HepG2 (cell line): ENCODE data around the gene C11orf71.

ENCODE experiments used
- NBN ChIP-seq: fragments of 450-650 bp; conservative IDR thresholded peaks from 2 replicates; pipeline ENCODE4 v1.6.1; 2017
- PHF20 ChIP-seq: sonication (generic); formaldehyde crosslinking; IDR thresholded peaks from 2 replicates; pipeline ENCODE4 v1.5.0; 2020; ENCODE audit warnings: mild to moderate bottlenecking, missing genetic modification reagents
- POLR2A ChIP-seq, 2 experiments: IDR thresholded peaks; 2 replicates each; pipeline ENCODE4 v1.6.1; 2011; ENCODE audit warnings: low read depth in 2 of 2, low read length in 2 of 2, mild to moderate bottlenecking in 1 of 2, moderate library complexity in 1 of 2; ENCODE audit not compliant: insufficient read depth in 1 of 2
- POLR2G ChIP-seq: fragments of 200-400 bp; formaldehyde crosslinking; IDR thresholded peaks from 2 replicates; pipeline ENCODE4 v1.6.1; 2018; ENCODE audit warnings: mild to moderate bottlenecking, low read depth, low read length, moderate library complexity
- SMARCE1 ChIP-seq: fragments of 450-650 bp; IDR thresholded peaks from 2 replicates; pipeline ENCODE4 v1.6.1; 2017; ENCODE audit warnings: borderline replicate concordance
- SMC3 ChIP-seq: IDR thresholded peaks from 2 replicates; pipeline ENCODE4 v1.6.1; 2011; ENCODE audit warnings: low read length, improper control_type of control experiment
- XBP1 ChIP-seq: sonication (generic); formaldehyde crosslinking; IDR thresholded peaks from 2 replicates; pipeline ENCODE4 v1.5.0; 2020; ENCODE audit warnings: missing genetic modification reagents
- TF ChIP-seq, protein P1 (sequence below): sonication (generic); formaldehyde crosslinking; IDR thresholded peaks from 2 replicates; pipeline ENCODE4 v1.9.0; 2021; ENCODE audit warnings: missing genetic modification reagents, mild to moderate bottlenecking, borderline replicate concordance
- TF ChIP-seq, protein P2 (sequence below): sonication (generic); formaldehyde crosslinking; IDR thresholded peaks from 2 replicates; pipeline ENCODE4 v1.5.0; 2020; ENCODE audit warnings: mild to moderate bottlenecking, missing genetic modification reagents, moderate library complexity
- TF ChIP-seq, protein P3 (sequence below): sonication (generic); formaldehyde crosslinking; IDR thresholded peaks from 2 replicates; pipeline ENCODE4 v1.4.0; 2020; ENCODE audit warnings: missing genetic modification reagents, mild to moderate bottlenecking, borderline replicate concordance
- TF ChIP-seq, protein P4 (sequence below): IDR thresholded peaks from 2 replicates; pipeline ENCODE4 v1.6.1; 2012; ENCODE audit warnings: low read depth, low read length, improper control_type of control experiment
- TF ChIP-seq, protein P5 (sequence below): sonication (generic); formaldehyde crosslinking; IDR thresholded peaks from 2 replicates; pipeline ENCODE4 v1.4.0; 2020; ENCODE audit warnings: missing genetic modification reagents, borderline replicate concordance

DNA sequence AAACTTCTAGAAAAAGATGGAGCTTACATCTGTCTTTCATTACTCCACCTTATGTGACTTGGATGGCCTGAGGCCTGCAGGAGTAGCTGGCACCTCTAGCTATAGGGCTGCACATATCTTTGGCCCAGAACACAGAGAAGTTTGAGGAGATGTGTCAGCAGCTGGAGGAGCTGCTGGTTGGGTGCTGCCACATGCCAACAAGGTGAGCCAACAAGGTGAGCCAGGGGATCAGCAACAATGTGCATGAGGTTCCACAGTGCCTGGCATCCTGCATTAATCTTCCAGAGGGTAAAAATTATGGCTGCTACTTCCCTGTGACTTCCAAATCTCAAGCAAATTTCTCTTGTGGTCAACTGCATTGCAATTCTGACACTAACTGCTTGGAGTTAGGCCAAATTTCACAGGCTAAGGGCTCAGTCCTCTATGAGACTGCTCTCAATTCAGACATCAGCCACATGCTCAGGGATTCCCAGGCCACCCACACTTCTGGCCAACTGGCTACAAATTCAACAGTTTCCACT lies 16.2 kb upstream of the C11orf71 start:
- TF ChIP-seq, protein P1, sequence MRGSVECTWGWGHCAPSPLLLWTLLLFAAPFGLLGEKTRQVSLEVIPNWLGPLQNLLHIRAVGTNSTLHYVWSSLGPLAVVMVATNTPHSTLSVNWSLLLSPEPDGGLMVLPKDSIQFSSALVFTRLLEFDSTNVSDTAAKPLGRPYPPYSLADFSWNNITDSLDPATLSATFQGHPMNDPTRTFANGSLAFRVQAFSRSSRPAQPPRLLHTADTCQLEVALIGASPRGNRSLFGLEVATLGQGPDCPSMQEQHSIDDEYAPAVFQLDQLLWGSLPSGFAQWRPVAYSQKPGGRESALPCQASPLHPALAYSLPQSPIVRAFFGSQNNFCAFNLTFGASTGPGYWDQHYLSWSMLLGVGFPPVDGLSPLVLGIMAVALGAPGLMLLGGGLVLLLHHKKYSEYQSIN (CRISPR knock-in tag) = no peak
- TF ChIP-seq SMC3 = no peak
- TF ChIP-seq, protein P2, sequence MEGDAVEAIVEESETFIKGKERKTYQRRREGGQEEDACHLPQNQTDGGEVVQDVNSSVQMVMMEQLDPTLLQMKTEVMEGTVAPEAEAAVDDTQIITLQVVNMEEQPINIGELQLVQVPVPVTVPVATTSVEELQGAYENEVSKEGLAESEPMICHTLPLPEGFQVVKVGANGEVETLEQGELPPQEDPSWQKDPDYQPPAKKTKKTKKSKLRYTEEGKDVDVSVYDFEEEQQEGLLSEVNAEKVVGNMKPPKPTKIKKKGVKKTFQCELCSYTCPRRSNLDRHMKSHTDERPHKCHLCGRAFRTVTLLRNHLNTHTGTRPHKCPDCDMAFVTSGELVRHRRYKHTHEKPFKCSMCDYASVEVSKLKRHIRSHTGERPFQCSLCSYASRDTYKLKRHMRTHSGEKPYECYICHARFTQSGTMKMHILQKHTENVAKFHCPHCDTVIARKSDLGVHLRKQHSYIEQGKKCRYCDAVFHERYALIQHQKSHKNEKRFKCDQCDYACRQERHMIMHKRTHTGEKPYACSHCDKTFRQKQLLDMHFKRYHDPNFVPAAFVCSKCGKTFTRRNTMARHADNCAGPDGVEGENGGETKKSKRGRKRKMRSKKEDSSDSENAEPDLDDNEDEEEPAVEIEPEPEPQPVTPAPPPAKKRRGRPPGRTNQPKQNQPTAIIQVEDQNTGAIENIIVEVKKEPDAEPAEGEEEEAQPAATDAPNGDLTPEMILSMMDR (CRISPR knock-in tag) = no peak
- no peak for TF ChIP-seq XBP1 (CRISPR knock-in tag)
- no peak for TF ChIP-seq SMARCE1
- TF ChIP-seq, protein P3, sequence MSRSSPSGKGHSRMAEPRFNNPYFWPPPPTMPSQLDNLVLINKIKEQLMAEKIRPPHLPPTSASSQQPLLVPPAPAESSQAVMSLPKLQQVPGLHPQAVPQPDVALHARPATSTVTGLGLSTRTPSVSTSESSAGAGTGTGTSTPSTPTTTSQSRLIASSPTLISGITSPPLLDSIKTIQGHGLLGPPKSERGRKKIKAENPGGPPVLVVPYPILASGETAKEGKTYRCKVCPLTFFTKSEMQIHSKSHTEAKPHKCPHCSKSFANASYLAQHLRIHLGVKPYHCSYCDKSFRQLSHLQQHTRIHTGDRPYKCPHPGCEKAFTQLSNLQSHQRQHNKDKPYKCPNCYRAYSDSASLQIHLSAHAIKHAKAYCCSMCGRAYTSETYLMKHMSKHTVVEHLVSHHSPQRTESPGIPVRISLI (CRISPR knock-in tag) = no peak
- TF ChIP-seq, protein P4, sequence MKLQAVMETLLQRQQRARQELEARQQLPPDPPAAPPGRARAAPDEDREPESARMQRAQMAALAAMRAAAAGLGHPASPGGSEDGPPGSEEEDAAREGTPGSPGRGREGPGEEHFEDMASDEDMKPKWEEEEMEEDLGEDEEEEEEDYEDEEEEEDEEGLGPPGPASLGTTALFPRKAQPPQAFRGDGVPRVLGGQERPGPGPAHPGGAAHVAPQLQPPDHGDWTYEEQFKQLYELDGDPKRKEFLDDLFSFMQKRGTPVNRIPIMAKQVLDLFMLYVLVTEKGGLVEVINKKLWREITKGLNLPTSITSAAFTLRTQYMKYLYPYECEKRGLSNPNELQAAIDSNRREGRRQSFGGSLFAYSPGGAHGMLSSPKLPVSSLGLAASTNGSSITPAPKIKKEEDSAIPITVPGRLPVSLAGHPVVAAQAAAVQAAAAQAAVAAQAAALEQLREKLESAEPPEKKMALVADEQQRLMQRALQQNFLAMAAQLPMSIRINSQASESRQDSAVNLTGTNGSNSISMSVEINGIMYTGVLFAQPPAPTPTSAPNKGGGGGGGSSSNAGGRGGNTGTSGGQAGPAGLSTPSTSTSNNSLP = no peak
- TF ChIP-seq NBN = no peak
- TF ChIP-seq, protein P5, sequence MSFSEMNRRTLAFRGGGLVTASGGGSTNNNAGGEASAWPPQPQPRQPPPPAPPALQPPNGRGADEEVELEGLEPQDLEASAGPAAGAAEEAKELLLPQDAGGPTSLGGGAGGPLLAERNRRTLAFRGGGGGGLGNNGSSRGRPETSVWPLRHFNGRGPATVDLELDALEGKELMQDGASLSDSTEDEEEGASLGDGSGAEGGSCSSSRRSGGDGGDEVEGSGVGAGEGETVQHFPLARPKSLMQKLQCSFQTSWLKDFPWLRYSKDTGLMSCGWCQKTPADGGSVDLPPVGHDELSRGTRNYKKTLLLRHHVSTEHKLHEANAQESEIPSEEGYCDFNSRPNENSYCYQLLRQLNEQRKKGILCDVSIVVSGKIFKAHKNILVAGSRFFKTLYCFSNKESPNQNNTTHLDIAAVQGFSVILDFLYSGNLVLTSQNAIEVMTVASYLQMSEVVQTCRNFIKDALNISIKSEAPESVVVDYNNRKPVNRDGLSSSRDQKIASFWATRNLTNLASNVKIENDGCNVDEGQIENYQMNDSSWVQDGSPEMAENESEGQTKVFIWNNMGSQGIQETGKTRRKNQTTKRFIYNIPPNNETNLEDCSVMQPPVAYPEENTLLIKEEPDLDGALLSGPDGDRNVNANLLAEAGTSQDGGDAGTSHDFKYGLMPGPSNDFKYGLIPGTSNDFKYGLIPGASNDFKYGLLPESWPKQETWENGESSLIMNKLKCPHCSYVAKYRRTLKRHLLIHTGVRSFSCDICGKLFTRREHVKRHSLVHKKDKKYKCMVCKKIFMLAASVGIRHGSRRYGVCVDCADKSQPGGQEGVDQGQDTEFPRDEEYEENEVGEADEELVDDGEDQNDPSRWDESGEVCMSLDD = no peak
- no peak for TF ChIP-seq POLR2G
- no peak for TF ChIP-seq PHF20 (CRISPR knock-in tag)
- no peak for TF ChIP-seq POLR2A (IDR thresholded peaks at IDR 0.05; ENCODE audit: insufficient read depth in 1 of 2, low read depth in 2 of 2, low read length in 2 of 2)
